ENCODE measurements around the gene RAB31. TPM values are rescaled to one million over a fixed set of nuclear protein-coding genes. Genes with fewer than 3 reads are reported as not detected.
"Not testable (repeated sequence)": the region's sequence is repeated elsewhere in the genome, so short reads cannot be mapped to it uniquely, and the experiment has no call there.

RAB31 gene
- total RNA-seq, 2 donors from 2014 or later: 107 to 141 TPM

GRCh38 chr18:9768071-9768691 lies 60.1 kb downstream of the RAB31 start:
- intact Hi-C loops (cut with DNase I); DNase-seq (ENCODE audit: low spot score): not testable (repeated sequence)

GRCh38 chr18:9770111-9770510 lies 62.0 kb downstream of the RAB31 start:
- intact Hi-C loops (cut with DNase I); DNase-seq (ENCODE audit: low spot score): not testable (repeated sequence)

GRCh38 chr18:9771261-9771976 lies 63.3 kb downstream of the RAB31 start:
- intact Hi-C loops (cut with DNase I): no loop called here
- DNase-seq (ENCODE audit: low spot score): peak; percentile 95

- no peak for DNase-seq (ENCODE audit: low spot score)
- intact Hi-C loops (cut with DNase I): no loop called here
These were observed 64.0 kb downstream of the RAB31 start for GRCh38 chr18:9771977-9772660.

- DNase-seq (ENCODE audit: low spot score): no peak
- intact Hi-C loops (cut with DNase I): no loop called here
These were observed 65.0 kb downstream of the RAB31 start for GRCh38 chr18:9772847-9773677.

GRCh38 chr18:9774150-9774549 lies 66.0 kb downstream of the RAB31 start:
- intact Hi-C loops (cut with DNase I): no loop called here
- no peak for DNase-seq (ENCODE audit: low spot score)

GRCh38 chr18:9775178-9775577 lies 67.1 kb downstream of the RAB31 start:
- intact Hi-C loops (cut with DNase I): no loop called here
- DNase-seq (ENCODE audit: low spot score): no peak

GRCh38 chr18:9779630-9780029 lies 71.5 kb downstream of the RAB31 start:
- no peak for DNase-seq (ENCODE audit: low spot score)
- intact Hi-C loops (cut with DNase I): no loop called here

- intact Hi-C loops (cut with DNase I): no loop called here
- no peak for DNase-seq (ENCODE audit: low spot score)
These were observed 74.2 kb downstream of the RAB31 start for GRCh38 chr18:9782073-9782857.

- intact Hi-C loops (cut with DNase I): no loop called here
- no peak for DNase-seq (ENCODE audit: low spot score)
These were observed 78.5 kb downstream of the RAB31 start for GRCh38 chr18:9786631-9787030.

GRCh38 chr18:9787036-9787435 lies 78.9 kb downstream of the RAB31 start:
- DNase-seq (ENCODE audit: low spot score): no peak
- intact Hi-C loops (cut with DNase I): no loop called here

- DNase-seq (ENCODE audit: low spot score): no peak
- intact Hi-C loops (cut with DNase I): no loop called here
These were observed 79.6 kb downstream of the RAB31 start for GRCh38 chr18:9787712-9788111.

GRCh38 chr18:9788140-9788539 lies 80.0 kb downstream of the RAB31 start:
- intact Hi-C loops (cut with DNase I): no loop called here
- DNase-seq (ENCODE audit: low spot score): no peak

GRCh38 chr18:9788860-9789259 lies 80.8 kb downstream of the RAB31 start:
- no peak for DNase-seq (ENCODE audit: low spot score)
- intact Hi-C loops (cut with DNase I): no loop called here

GRCh38 chr18:9790261-9790660 lies 82.2 kb downstream of the RAB31 start:
- intact Hi-C loops (cut with DNase I): no loop called here
- no peak for DNase-seq (ENCODE audit: low spot score)

GRCh38 chr18:9791991-9792390 lies 83.9 kb downstream of the RAB31 start:
- intact Hi-C loops (cut with DNase I): no loop called here

GRCh38 chr18:9792565-9793245 lies 84.6 kb downstream of the RAB31 start:
- intact Hi-C loops (cut with DNase I): no loop called here

More at GRCh38 chr18:9791991-9792390, 83.9 kb downstream of the RAB31 start:
- no peak for DNase-seq (ENCODE audit: low spot score)

GRCh38 chr18:9796011-9796410 lies 87.9 kb downstream of the RAB31 start:
- DNase-seq (ENCODE audit: low spot score): no peak
- intact Hi-C loops (cut with DNase I): no loop called here

More at GRCh38 chr18:9792565-9793245, 84.6 kb downstream of the RAB31 start:
- no peak for DNase-seq (ENCODE audit: low spot score)

Data from posterior vena cava (tissue), 2 donors.